ENCODE data around the gene CMIP. TPM values are rescaled to one million over a fixed set of nuclear protein-coding genes. Genes with fewer than 3 reads are reported as not detected.

Gene CMIP
- total RNA-seq, 1 experiment from 2014 or later: 25.7 TPM

- ChIA-PET CTCF (no interaction called here), POLR2A (ENCODE audit: unreplicated experiment) (no interaction called here)
- H3K9me2 ChIP-seq (replicated peaks; ENCODE audit: low read length): no peaks in the 10 kb centered on the region
- peaks cover 4% of the 10 kb centered on the region for H3K36me3 ChIP-seq (ENCODE audit: low read depth, low read length)
- no TSS peak for BruUV-seq (replicated peaks)
- no peak overlapping the region for H3K9ac ChIP-seq (ENCODE audit: low read length)
- H3K4me3 ChIP-seq (ENCODE audit: low read length): no peak overlapping the region
- peak overlapping the region; percentile 64 for H3K4me2 ChIP-seq (ENCODE audit: low read length)
- H3K27ac ChIP-seq (ENCODE audit: low read length): peak overlapping the region; percentile 74
- ATAC-seq (peak; percentile 9), DNase-seq (peak; percentile 63)
- peaks cover 79% of the 10 kb centered on the region for H3K79me2 ChIP-seq (ENCODE audit: low read length)
- intact Hi-C loops (cut with micrococcal nuclease): no loop called here
- peaks cover 28% of the 10 kb centered on the region for H3K4me1 ChIP-seq (ENCODE audit: insufficient read depth, low read length)
- H3K9me3 ChIP-seq (ENCODE audit: low read length): no peaks in the 10 kb centered on the region
- H3F3A ChIP-seq (ENCODE audit: low read length, unreplicated experiment): no peaks in the 10 kb centered on the region
- TF ChIP-seq CTCF (conservative IDR thresholded peaks at IDR 0.05; ENCODE audit: low read depth, low read length) (no peak), EZH2 (IDR thresholded peaks at IDR 0.05; ENCODE audit: low read length, unreplicated experiment) (no peak), EZH2phosphoT487 (IDR thresholded peaks at IDR 0.05; ENCODE audit: borderline replicate concordance, low read length) (no peak)
- 0 out of 2 replicates have a peak, but pooled peaks cover 5% of the 10 kb centered on the region for H4K20me1 ChIP-seq (ENCODE audit: low read length)
- no peak overlapping the region for H2AFZ ChIP-seq (ENCODE audit: low read length)
- H3K27me3 ChIP-seq (ENCODE audit: low read length): no peaks in the 10 kb centered on the region
Observed at GRCh38 chr16:81646561-81646960, 202.0 kb downstream of the CMIP start.

DNA sequence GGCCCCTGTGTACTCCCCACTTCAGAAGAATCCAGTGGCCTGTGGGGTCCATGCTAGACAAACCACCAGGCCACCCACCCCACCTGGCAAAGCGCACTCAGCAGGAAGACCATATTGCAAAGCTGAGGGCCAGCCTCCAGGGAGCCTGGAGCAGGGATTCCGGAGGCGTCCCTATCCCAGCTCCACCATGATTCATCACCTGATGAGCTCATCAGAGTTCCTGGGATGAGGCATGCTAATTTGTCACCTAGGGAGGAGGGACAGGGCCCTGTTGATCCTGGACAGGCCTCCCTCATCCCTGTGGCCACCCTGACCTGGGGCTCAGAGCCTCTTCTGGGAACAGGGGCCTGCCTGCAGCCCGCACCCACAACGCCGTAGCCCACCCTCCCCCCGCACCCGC, 202.9 kb downstream of the CMIP start:
- TF ChIP-seq CTCF (conservative IDR thresholded peaks at IDR 0.05; ENCODE audit: low read depth, low read length): no peak
- TF ChIP-seq EZH2 (IDR thresholded peaks at IDR 0.05; ENCODE audit: low read length, unreplicated experiment): no peak
- TF ChIP-seq EZH2phosphoT487 (IDR thresholded peaks at IDR 0.05; ENCODE audit: borderline replicate concordance, low read length): no peak
- H4K20me1 ChIP-seq (ENCODE audit: low read length): 0 out of 2 replicates have a peak, but pooled peaks cover 5% of the 10 kb centered on the region
- peaks cover 28% of the 10 kb centered on the region for H3K4me1 ChIP-seq (ENCODE audit: insufficient read depth, low read length)
- H3K9ac ChIP-seq (ENCODE audit: low read length): peak overlapping the region; percentile 16; the same call in 1 of the 2 replicates
- intact Hi-C loops (cut with micrococcal nuclease): no loop called here
- peak overlapping the region; percentile 74 for H3K27ac ChIP-seq (ENCODE audit: low read length)
- DNase-seq: peak; percentile 83
- H2AFZ ChIP-seq (ENCODE audit: low read length): no peak overlapping the region
- ATAC-seq: peak; percentile 72
- ChIA-PET CTCF (no interaction called here), POLR2A (ENCODE audit: unreplicated experiment) (no interaction called here)
- H3K36me3 ChIP-seq (ENCODE audit: low read depth, low read length): peaks cover 4% of the 10 kb centered on the region
- no TSS peak for BruUV-seq (replicated peaks)
- no peaks in the 10 kb centered on the region for H3K27me3 ChIP-seq (ENCODE audit: low read length)
- H3K4me2 ChIP-seq (ENCODE audit: low read length): peak overlapping the region; percentile 64
- no peak overlapping the region for H3K4me3 ChIP-seq (ENCODE audit: low read length)
- no peaks in the 10 kb centered on the region for H3K9me2 ChIP-seq (replicated peaks; ENCODE audit: low read length)
- H3K79me2 ChIP-seq (ENCODE audit: low read length): peaks cover 70% of the 10 kb centered on the region
- no peaks in the 10 kb centered on the region for H3K9me3 ChIP-seq (ENCODE audit: low read length)
- H3F3A ChIP-seq (ENCODE audit: low read length, unreplicated experiment): no peaks in the 10 kb centered on the region

DNA sequence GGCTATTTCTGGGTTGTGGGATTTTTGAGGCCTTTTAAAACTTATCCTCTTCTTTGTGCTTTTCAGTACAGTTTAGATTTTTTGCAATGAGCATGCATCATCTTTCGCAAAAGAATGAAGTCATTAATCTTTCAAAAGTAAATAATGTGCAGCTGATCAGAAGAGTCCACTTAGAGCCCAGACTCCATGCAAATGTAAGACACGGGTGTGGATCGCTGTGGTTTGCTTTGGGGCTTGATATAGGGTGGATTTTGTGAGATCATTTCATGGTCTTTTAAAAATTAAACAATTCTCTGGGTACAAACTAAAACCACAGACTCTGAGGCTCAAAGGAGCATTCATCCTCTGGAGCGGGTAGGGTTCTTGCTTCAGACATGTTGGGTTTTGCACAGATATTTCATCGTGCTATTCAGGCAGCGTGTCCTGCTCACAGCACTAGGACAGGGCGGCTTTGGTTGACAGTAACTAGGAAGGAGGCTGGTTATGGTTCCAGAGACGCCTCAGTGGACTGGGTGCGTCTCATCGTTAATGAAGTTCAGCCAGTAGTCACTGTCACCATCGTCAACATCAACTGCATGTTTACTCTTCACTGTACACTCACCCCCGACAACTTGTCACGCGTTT, 205.1 kb downstream of the CMIP start:
- no TSS peak for BruUV-seq (replicated peaks)
- TF ChIP-seq CTCF (conservative IDR thresholded peaks at IDR 0.05; ENCODE audit: low read depth, low read length): no peak
- Histone ChIP-seq H4K20me1 (ENCODE audit: low read length) (0 out of 2 replicates have a peak, but pooled peaks cover 5% of the 10 kb centered on the region), H3F3A (ENCODE audit: low read length, unreplicated experiment) (no peaks in the 10 kb centered on the region), H3K4me1 (ENCODE audit: insufficient read depth, low read length) (peaks cover 25% of the 10 kb centered on the region), H2AFZ (ENCODE audit: low read length) (no peak overlapping the region), H3K9me3 (ENCODE audit: low read length) (no peaks in the 10 kb centered on the region), H3K27ac (ENCODE audit: low read length) (no peak overlapping the region), H3K4me2 (ENCODE audit: low read length) (no peak overlapping the region), H3K9me2 (replicated peaks; ENCODE audit: low read length) (no peaks in the 10 kb centered on the region), H3K27me3 (ENCODE audit: low read length) (no peaks in the 10 kb centered on the region), H3K79me2 (ENCODE audit: low read length) (peaks cover 54% of the 10 kb centered on the region), H3K9ac (ENCODE audit: low read length) (no peak overlapping the region), H3K4me3 (ENCODE audit: low read length) (no peak overlapping the region), H3K36me3 (ENCODE audit: low read depth, low read length) (peaks cover 11% of the 10 kb centered on the region)
- DNase-seq: no peak
- ATAC-seq: no peak
- ChIA-PET CTCF (no interaction called here), POLR2A (ENCODE audit: unreplicated experiment) (no interaction called here)
- intact Hi-C loops (cut with micrococcal nuclease): no loop called here
